HEK293T (cell line): ENCODE results near the gene AGA.

Experiments used
- ARNT ChIP-seq: fragments of 450-650 bp; IDR thresholded peaks from 2 replicates; pipeline ENCODE4 v1.6.1; 2017; ENCODE audit warnings: mild to moderate bottlenecking
- ELF4 ChIP-seq: fragments of 450-650 bp; IDR thresholded peaks from 2 replicates; pipeline ENCODE4 v1.6.1; 2017; ENCODE audit warnings: antibody characterized with exemption
- SUZ12 ChIP-seq: fragments of 450-650 bp; IDR thresholded peaks from 2 replicates; pipeline ENCODE4 v1.6.1; 2016; ENCODE audit warnings: mild to moderate bottlenecking

DNA sequence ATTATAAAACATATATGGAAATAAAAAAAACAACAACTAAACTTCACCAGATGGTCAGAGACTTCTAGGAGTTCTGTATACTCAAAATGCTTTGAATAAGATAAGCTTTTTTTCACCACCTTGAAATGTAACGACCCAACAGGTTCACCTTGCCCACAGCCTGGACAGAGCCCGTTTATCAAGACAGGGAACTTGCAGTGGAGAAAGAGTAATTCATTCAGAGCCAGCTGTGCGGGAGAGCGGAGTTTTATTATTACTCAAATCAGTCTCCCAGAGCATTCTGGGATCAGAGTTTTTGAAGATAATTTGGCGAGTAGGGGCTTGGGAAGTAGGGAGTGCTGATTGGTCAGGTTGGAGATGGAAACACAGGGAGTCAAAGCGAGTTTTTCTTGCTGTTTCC, 38.5 kb downstream of the AGA start:
- TF ChIP-seq ELF4, result no peak
- TF ChIP-seq SUZ12, result no peak
- TF ChIP-seq ARNT, result no peak
